Activated naive CD4-positive, alpha-beta T cell treated with anti-CD3 and anti-CD28 coated beads, Interleukin-2, amount 50 U/mL, for 72 hours (primary cell): Measurements from ENCODE around the gene COX8C. TPM values are rescaled to one million over a fixed set of nuclear protein-coding genes. Genes with fewer than 3 reads are reported as not detected.

Source experiments
- ATAC-seq, 2 donors: fragments of 150-1000 bp; cut with Tn5 transposase; 2 replicates each; pipeline ENCODE4 v1.10.0; 2021; ENCODE audit warnings: mild to moderate bottlenecking in 2 of 2, moderate library complexity in 2 of 2
- DNase-seq, 2 donors: peaks; one replicate each; pipeline ENCODE4 v3.0.0; 2021 to 2022; ENCODE audit warnings: low spot score in 2 of 2
- H3K27ac Mint-ChIP-seq, 2 donors: one replicate each; pipeline ENCODE4 v1.8.0; 2022; ENCODE audit warnings: mild to moderate bottlenecking in 2 of 2, mixed read lengths in 2 of 2
- H3K36me3 Mint-ChIP-seq, 2 donors: one replicate each; pipeline ENCODE4 v1.8.0; 2022; ENCODE audit warnings: mixed read lengths in 2 of 2
- H3K9me3 Mint-ChIP-seq, 2 donors: one replicate each; pipeline ENCODE4 v1.8.0; 2022; ENCODE audit warnings: mixed read lengths in 2 of 2
- total RNA-seq, 2 donors: library from RNA; stranded (reverse); gene quantifications; one replicate each; pipeline ENCODE4 v1.2.3, GENCODE V29; 2022

COX8C gene
- total RNA-seq = not detected

GRCh38 chr14:93346926-93347721, at the start of gene COX8C:
TSS of gene COX8C (plus strand) at chr14:93347182. CDS start at chr14:93347269, 87 bp downstream.
- peaks cover 6 to 8% of the 10 kb centered on the region in 2 donors for H3K36me3 Mint-ChIP-seq
- no peak within 1 kb of the TSS for H3K27ac Mint-ChIP-seq
- ATAC-seq = no peak
- peaks cover 4 to 10% of the 10 kb centered on the region in 2 donors for H3K9me3 Mint-ChIP-seq
- DNase-seq = no peak

DNA sequence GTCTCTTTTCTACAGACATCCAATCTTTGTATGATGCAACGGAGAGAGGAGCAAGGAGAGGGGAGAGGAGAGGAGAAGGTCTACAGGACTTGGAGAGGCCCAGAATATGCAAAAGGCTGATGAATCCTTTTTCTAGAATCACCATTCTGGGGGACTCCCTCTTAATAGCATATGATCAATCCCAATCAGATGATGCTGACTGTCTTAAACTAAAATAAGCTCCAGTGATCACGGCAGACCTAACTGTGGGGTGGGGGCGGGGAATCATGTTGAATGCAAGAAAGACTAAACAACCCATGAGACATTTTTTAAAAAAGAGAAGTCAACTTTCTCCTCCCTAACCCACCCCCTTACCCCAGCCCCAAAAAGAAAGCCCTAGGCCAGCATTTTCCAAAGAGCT, 47.6 kb upstream of the COX8C start:
- Mint-ChIP-seq H3K27ac (no peak overlapping the region), H3K36me3 (peaks cover under 1 to 3% of the 10 kb centered on the region in 2 donors), H3K9me3 (no peaks in the 10 kb centered on the region)
- no peak for ATAC-seq
- DNase-seq = no peak

- DNase-seq = no peak
- H3K36me3 Mint-ChIP-seq = no peaks in the 10 kb centered on the region
- ATAC-seq = no peak
- H3K27ac Mint-ChIP-seq = no peak overlapping the region
- H3K9me3 Mint-ChIP-seq = no peaks in the 10 kb centered on the region
Observed at GRCh38 chr14:93299866-93300265, 47.1 kb upstream of the COX8C start.

DNA sequence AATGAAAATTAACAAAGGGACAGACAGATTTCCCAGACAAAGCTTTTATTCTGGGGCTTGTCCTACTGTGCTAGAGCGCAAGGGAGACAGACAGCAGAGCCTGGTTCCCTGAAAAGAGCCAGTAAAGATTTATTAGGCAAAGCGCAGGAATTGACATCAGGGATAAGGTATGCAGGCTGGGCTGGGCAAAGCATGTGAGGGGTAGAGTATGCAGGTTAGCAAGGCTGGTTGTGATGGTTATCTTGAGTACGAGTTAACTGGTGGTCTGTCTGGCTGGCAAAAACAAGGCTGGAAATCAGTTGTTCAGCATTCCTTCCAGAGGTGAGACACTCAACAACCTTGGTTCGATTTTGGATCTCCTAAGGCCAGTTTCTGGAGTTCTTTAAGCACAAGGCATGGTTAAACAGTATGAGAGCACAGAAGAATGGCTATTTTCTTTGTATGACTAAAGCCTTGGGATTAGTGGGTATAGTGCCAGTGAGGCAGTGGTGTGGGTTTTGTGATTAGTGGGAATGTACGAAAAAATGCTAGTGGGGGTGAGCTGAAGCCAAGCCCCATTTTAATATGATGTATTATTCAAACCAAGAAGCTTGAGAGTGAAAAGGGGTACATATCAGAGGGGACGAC, 45.0 kb upstream of the COX8C start:
- Mint-ChIP-seq H3K36me3 (no peaks in the 10 kb centered on the region), H3K9me3 (no peaks in the 10 kb centered on the region), H3K27ac (no peak overlapping the region)
- DNase-seq (no peak), ATAC-seq (no peak)

GRCh38 chr14:93302688-93303581, 44.0 kb upstream of the COX8C start:
- Mint-ChIP-seq H3K36me3 (no peaks in the 10 kb centered on the region), H3K9me3 (no peaks in the 10 kb centered on the region), H3K27ac (no peak overlapping the region)
- no peak for ATAC-seq
- no peak for DNase-seq

DNA sequence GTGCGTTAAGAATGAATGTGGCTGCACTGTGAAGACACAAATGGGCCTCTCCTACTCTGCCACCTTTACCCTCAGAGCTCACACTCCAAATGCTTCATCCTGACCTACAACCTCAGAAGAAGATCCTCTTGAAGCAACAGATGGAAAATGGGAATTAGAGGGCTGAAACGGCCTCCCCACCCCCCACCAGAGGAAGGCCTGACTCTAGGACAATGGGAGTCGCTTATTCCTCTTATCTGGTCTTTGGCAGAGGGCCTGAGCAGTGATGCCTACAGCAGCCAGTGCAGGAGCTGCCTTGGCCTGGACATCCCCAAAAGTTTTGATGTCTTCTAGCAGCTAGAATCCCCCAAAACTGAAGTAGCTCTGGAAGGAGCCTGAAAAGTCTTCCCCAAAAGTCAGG, 43.3 kb upstream of the COX8C start:
- peak overlapping the region in 1 of 2 donors; percentile 44 for H3K27ac Mint-ChIP-seq
- ATAC-seq (no peak), DNase-seq (no peak)
- no peaks in the 10 kb centered on the region for H3K9me3 Mint-ChIP-seq
- H3K36me3 Mint-ChIP-seq = no peaks in the 10 kb centered on the region

- Mint-ChIP-seq H3K36me3 (no peaks in the 10 kb centered on the region), H3K27ac (peak overlapping the region in 1 of 2 donors; percentile 7), H3K9me3 (no peaks in the 10 kb centered on the region)
- DNase-seq (no peak), ATAC-seq (no peak)
Observed at GRCh38 chr14:93304771-93305170, 42.2 kb upstream of the COX8C start.

- no peaks in the 10 kb centered on the region for H3K36me3 Mint-ChIP-seq
- H3K9me3 Mint-ChIP-seq = no peaks in the 10 kb centered on the region
- no peak for ATAC-seq
- DNase-seq = no peak
- peak overlapping the region in 1 of 2 donors; percentile 23 for H3K27ac Mint-ChIP-seq
Observed at GRCh38 chr14:93305725-93306418, 41.1 kb upstream of the COX8C start.

GRCh38 chr14:93306812-93307211, 40.2 kb upstream of the COX8C start:
- no peaks in the 10 kb centered on the region for H3K36me3 Mint-ChIP-seq
- ATAC-seq (no peak), DNase-seq (no peak)
- peak overlapping the region in 1 of 2 donors; percentile 51 for H3K27ac Mint-ChIP-seq
- H3K9me3 Mint-ChIP-seq = no peaks in the 10 kb centered on the region

DNA sequence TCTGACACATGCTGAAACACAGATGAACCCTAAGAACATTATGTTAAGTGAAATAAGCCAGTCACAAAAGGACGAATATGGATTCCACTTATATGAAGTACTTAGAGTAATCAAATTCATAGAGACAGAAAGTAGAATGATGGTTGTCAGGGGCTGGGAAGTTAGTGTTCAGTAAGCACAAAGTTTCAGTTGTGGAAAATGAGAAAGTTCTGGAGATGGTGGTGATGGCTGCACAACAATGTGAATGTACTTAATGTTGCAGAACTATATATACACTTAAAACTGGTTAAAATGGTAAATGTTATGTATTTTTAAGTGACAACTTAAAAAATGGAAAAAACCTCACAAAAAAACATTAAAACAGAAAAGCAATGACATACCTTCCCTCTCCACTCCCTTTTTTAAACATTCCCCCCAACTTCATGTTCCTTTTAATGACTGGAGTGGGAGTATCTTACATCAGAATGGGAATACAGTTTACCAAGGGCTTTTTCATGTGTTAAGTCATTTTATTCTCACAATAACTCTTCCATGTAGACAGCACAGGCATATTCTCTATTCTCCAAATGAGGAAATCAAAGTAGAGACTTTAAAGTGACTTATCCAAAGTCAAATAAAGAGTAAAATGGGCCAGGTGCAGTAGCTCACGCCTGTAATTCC, 38.2 kb upstream of the COX8C start:
- DNase-seq = no peak
- Mint-ChIP-seq H3K36me3 (no peaks in the 10 kb centered on the region), H3K9me3 (no peaks in the 10 kb centered on the region), H3K27ac (no peak overlapping the region)
- no peak for ATAC-seq

- no peak for ATAC-seq
- H3K36me3 Mint-ChIP-seq = no peaks in the 10 kb centered on the region
- DNase-seq = no peak
- H3K27ac Mint-ChIP-seq = no peak overlapping the region
- H3K9me3 Mint-ChIP-seq = no peaks in the 10 kb centered on the region
Observed at GRCh38 chr14:93309427-93309966, 37.5 kb upstream of the COX8C start.

- H3K36me3 Mint-ChIP-seq = no peaks in the 10 kb centered on the region
- ATAC-seq (no peak), DNase-seq (no peak)
- H3K9me3 Mint-ChIP-seq = no peaks in the 10 kb centered on the region
- no peak overlapping the region for H3K27ac Mint-ChIP-seq
Observed at GRCh38 chr14:93311082-93311481, 35.9 kb upstream of the COX8C start.

DNA sequence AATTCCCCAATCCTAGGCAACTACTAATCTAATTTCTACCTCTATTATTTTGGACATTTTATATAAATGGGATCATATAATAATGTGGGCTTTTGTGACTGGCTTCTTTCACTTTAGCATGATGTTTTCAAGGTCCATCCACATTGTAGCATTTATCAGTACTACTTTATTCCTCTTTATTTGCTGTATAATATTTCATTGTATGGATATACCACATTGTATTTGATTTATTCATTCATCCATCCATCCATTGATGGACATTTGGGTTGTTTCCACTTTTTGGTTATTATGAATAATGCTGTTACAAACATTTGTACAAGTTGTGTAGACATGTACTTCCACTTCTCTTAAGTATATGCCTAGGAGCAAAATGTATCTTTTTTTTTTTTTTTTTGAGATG, 31.4 kb upstream of the COX8C start:
- Mint-ChIP-seq H3K9me3 (no peaks in the 10 kb centered on the region), H3K27ac (no peak overlapping the region), H3K36me3 (peaks cover 0 to 4% of the 10 kb centered on the region in 2 donors)
- ATAC-seq = no peak
- no peak for DNase-seq

- no peak overlapping the region for H3K27ac Mint-ChIP-seq
- peaks cover 0 to 4% of the 10 kb centered on the region in 2 donors for H3K36me3 Mint-ChIP-seq
- DNase-seq = no peak
- no peaks in the 10 kb centered on the region for H3K9me3 Mint-ChIP-seq
- no peak for ATAC-seq
Observed at GRCh38 chr14:93316716-93317115, 30.3 kb upstream of the COX8C start.

- Mint-ChIP-seq H3K27ac (no peak overlapping the region), H3K9me3 (no peaks in the 10 kb centered on the region), H3K36me3 (peaks cover 0 to 4% of the 10 kb centered on the region in 2 donors)
- ATAC-seq (no peak), DNase-seq (no peak)
Observed at GRCh38 chr14:93317210-93317874, 29.6 kb upstream of the COX8C start.
